Adrenal gland (tissue), 5 donors: ENCODE data around the gene RAB21.

ENCODE experiments used
- POLR2A ChIP-seq, 2 donors: fragments of 450-650 bp; IDR thresholded peaks; one replicate each; pipeline ENCODE4 v1.6.1; 2017; ENCODE audit warnings: antibody characterized with exemption in 2 of 2, mild to moderate bottlenecking in 2 of 2, moderate library complexity in 1 of 2
- TF ChIP-seq, protein P1 (sequence below), 6 experiments: fragments of 450-650 bp in 4 of 6; fragments of 200-600 bp in 2 of 6; sonication (generic) in 1 of 6; IDR thresholded peaks; 1 replicate in 5 of 6; 2 replicates in 1 of 6; pipeline versions ENCODE4 v1.5.1 to v1.8.0; 2016 to 2021; ENCODE audit warnings: antibody characterized with exemption in 6 of 6, mild to moderate bottlenecking in 2 of 6, moderate library complexity in 1 of 6
- donor health status: DM: no; HTN: no; CAD: no.

- TF ChIP-seq, protein P1, sequence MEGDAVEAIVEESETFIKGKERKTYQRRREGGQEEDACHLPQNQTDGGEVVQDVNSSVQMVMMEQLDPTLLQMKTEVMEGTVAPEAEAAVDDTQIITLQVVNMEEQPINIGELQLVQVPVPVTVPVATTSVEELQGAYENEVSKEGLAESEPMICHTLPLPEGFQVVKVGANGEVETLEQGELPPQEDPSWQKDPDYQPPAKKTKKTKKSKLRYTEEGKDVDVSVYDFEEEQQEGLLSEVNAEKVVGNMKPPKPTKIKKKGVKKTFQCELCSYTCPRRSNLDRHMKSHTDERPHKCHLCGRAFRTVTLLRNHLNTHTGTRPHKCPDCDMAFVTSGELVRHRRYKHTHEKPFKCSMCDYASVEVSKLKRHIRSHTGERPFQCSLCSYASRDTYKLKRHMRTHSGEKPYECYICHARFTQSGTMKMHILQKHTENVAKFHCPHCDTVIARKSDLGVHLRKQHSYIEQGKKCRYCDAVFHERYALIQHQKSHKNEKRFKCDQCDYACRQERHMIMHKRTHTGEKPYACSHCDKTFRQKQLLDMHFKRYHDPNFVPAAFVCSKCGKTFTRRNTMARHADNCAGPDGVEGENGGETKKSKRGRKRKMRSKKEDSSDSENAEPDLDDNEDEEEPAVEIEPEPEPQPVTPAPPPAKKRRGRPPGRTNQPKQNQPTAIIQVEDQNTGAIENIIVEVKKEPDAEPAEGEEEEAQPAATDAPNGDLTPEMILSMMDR (IDR thresholded peaks at IDR 0.05): no peak
- TF ChIP-seq POLR2A (IDR thresholded peaks at IDR 0.05): no peak
These were observed 36.1 kb upstream of the RAB21 start for GRCh38 chr12:71718611-71719010.
